Smooth muscle cell of the umbilical artery (primary cell): ENCODE data around the gene TAGLN2. TPM values are rescaled to one million over a fixed set of nuclear protein-coding genes. Genes with fewer than 3 reads are reported as not detected.

ENCODE experiments used
- total RNA-seq: library from RNA; depleted of rRNA; stranded (reverse); fragments of >200 nt; gene quantifications from 2 replicates; pipeline ENCODE4 v1.2.3, GENCODE V29; 2014

Gene TAGLN2
- total RNA-seq = 163 and 379 TPM in 2 replicates

DNA sequence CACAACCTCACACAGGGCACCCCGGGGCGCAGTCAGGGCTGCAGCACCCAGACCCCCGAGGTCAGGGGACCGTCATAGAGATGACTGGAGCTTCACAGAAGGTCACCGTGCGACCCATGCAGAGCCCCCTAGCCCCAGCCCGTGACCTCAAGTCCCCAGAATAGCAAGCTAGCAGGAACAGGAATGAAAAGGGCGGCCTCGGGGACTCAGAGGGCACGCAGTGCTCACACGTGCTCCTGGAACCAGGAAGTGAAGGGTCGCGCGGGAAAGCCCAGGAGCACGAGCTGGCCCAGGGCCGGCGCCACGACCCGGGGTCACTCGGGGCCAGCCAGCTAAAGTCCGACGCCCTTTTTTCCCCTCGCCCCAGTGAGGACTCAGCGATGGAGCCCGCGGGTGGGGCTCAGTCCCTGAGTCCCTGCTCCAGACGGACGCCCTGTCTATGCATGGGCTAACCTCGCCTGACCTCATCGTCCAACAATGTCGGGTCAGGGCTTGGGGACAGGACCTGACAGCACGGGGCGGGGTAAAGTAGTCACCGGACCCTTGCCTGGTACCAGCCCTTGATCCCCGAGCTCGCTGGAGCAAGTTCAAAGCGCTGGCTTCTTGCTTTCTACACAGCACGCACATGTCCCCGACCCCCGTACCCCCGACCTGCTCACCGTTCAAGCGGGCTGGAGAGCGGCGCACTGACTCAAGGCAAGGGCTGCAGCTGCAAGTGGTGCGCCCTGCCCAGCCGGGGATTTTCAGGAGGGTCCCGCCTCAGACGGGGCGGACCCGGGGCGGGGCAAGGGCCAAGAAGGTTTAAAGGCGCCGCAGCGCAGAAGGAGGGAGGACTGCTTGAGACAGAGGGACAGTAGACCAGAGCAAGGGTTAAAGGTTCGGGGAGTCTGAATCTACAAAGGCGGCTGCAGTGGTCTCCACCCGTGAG lies at the start of gene TAGLN2:
Gene TAGLN2 (minus strand): TSS at position 717 of the 928 bp plus-strand sequence. CDS start 4,998 bp downstream, outside the sequence.

DNA sequence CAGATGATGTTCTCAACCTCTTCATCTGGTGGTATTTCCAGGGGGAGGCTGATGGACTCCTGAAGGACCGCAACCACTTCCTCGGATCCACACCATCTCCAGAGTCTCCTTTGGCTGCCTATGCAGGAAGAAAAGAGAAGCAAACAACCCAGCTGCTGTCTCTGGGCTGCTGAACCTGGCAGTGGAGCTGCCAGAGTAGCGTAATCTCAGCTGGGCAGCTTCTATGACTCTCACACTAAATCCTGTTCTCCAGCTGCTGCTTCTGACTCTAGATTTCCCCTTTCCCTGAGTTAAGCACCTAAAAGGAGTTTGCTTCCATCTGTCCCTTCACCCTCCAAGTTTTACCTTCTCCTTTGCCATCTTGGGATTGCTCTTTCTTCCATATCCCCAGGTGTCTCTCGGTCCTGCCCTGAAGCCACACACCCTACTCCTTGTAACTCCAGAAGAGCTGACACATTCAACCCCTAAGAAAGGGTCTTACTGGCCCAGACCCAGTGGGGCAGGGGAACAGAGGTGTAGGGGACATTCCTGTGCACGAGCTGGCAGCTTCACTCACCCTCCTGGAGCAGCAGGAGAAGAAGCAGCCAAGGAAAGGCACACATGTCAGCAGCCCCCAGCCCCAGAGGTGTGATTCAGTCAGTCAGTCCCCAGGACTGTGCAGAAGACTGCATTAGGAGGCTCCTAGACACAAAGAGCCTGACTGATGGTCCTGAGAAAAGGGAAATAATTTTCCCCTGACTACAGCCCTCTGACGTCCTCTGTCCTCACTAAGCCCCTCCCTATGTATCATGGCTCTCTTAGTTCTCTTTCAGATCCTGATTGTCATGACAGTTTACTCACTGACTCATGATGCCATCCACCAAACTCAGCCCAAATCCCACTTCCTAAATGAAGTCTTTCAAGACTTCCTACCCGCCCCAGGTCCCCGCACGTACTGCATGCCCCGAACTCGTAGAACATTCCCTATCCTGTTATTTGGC lies 28.5 kb upstream of the TAGLN2 start, which contains the start of gene SLAMF9:
Gene SLAMF9 (minus strand): TSS at position 702 of the 980 bp plus-strand sequence. CDS start 100 bp downstream, at position 602.

GRCh38 chr1:159945483-159946241 lies 20.4 kb upstream of the TAGLN2 start, which contains the start of gene IGSF9:
TSS of gene IGSF9 (minus strand) at chr1:159945613. CDS start at chr1:159943454, 2,159 bp downstream.

DNA sequence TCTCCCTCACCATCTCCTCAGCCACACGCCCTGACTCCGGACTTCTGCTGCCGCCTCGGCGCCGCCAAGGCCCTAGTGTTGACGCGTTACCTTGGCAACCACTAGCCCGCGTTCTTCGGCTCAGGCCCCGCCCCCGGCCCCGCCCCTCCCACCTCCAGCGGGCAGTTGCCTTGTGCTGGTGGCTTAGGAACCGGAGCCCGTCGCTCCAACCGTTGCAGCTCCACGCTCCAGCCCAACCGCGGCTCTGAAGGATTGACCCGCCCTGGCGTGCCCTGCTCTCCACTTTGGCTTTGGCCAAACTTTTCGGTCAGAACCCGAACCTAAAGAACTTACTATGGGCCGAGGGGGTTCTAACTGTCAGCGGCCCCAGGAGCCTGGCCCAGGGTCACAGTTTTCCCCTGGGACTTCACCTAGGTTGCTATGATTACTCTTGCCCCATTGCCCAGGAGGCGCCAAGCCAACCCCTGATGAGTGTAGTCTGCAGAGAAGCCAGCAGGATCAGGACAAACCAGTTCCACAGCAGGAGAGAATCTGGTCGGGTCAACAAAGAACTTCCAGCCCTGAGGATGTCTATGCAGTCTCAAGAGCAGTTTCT lies 25.1 kb downstream of the TAGLN2 start, which contains the start of gene CFAP45:
Gene CFAP45 (minus strand): TSS at position 80 of the 595 bp plus-strand sequence. CDS start 67 bp downstream, at position 13.

Other genes with a start within 250 kb of the TAGLN2 start
- gene CRP, start 210.9 kb downstream of the TAGLN2 start, total RNA-seq = not detected in 2 replicates
- gene DUSP23, start 144.5 kb downstream of the TAGLN2 start, total RNA-seq = 10.6 and 16.3 TPM in 2 replicates
- gene FCRL6, start 123.1 kb downstream of the TAGLN2 start, total RNA-seq = not detected in 2 replicates
- gene SLAMF8, start 98.6 kb downstream of the TAGLN2 start, total RNA-seq = not detected in 2 replicates
- 0.23 TPM in 1 of 2 replicates, not detected in the other for gene VSIG8, start 62.9 kb downstream of the TAGLN2 start, total RNA-seq
- gene CFAP45, start 25.3 kb downstream of the TAGLN2 start, total RNA-seq = under 0.01 and 0.55 TPM in 2 replicates
- gene IGSF9, start 20.1 kb upstream of the TAGLN2 start, total RNA-seq = not detected in 2 replicates
- 0.09 TPM in 1 of 2 replicates, not detected in the other for gene SLAMF9, start 28.7 kb upstream of the TAGLN2 start, total RNA-seq
- gene PIGM, start 106.5 kb upstream of the TAGLN2 start, total RNA-seq = 3.7 and 4.8 TPM in 2 replicates
- not detected in 2 replicates for gene KCNJ10, start 144.7 kb upstream of the TAGLN2 start, total RNA-seq
- gene KCNJ9, start 156.0 kb upstream of the TAGLN2 start, total RNA-seq = not detected in 2 replicates
- 53.2 and 56.4 TPM in 2 replicates for gene IGSF8, start 173.1 kb upstream of the TAGLN2 start, total RNA-seq
- under 0.01 TPM in 1 of 2 replicates, not detected in the other for gene ATP1A2, start 190.3 kb upstream of the TAGLN2 start, total RNA-seq
- gene ATP1A4, start 226.1 kb upstream of the TAGLN2 start, total RNA-seq = not detected in 2 replicates